ENCODE data around the gene PLP1. TPM values are rescaled to one million over a fixed set of nuclear protein-coding genes. Genes with fewer than 3 reads are reported as not detected.

The PLP1 gene
- total and polyA plus RNA-seq, 9 donors = 0.98 to 17.4 (median 5.5) TPM

GRCh38 chrX:103774070-103774642, 2.5 kb upstream of the PLP1 start:
- intact Hi-C loops (cut with DNase I) = no loop called here
- no peak overlapping the region for H3K27ac ChIP-seq
- H3K27me3 ChIP-seq = no peaks in the 10 kb centered on the region

GRCh38 chrX:103779141-103779789, 2.6 kb downstream of the PLP1 start:
- H3K27ac ChIP-seq = no peak overlapping the region
- intact Hi-C loops (cut with DNase I) = no loop called here
- WGBS, 3 donors = 52 to 61% (median 58%) methylated on average over 6 of the region's 6 CpGs
- TF ChIP-seq EP300 (IDR thresholded peaks at IDR 0.05) (no peak), POLR2A (IDR thresholded peaks at IDR 0.05) (no peak)
- TF ChIP-seq, protein P1, sequence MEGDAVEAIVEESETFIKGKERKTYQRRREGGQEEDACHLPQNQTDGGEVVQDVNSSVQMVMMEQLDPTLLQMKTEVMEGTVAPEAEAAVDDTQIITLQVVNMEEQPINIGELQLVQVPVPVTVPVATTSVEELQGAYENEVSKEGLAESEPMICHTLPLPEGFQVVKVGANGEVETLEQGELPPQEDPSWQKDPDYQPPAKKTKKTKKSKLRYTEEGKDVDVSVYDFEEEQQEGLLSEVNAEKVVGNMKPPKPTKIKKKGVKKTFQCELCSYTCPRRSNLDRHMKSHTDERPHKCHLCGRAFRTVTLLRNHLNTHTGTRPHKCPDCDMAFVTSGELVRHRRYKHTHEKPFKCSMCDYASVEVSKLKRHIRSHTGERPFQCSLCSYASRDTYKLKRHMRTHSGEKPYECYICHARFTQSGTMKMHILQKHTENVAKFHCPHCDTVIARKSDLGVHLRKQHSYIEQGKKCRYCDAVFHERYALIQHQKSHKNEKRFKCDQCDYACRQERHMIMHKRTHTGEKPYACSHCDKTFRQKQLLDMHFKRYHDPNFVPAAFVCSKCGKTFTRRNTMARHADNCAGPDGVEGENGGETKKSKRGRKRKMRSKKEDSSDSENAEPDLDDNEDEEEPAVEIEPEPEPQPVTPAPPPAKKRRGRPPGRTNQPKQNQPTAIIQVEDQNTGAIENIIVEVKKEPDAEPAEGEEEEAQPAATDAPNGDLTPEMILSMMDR (IDR thresholded peaks at IDR 0.05) = no peak
- H3K36me3 ChIP-seq = no peaks in the 10 kb centered on the region
- H3K9me3 ChIP-seq = no peaks in the 10 kb centered on the region
- no peaks in the 10 kb centered on the region for H3K27me3 ChIP-seq
- no peak overlapping the region for H3K4me3 ChIP-seq
- DNase-seq = peak in 1 of 5 donors; percentile 22
- H3K4me1 ChIP-seq (ENCODE audit: insufficient read depth) = peaks cover 4% of the 10 kb centered on the region

More at GRCh38 chrX:103774070-103774642, 2.5 kb upstream of the PLP1 start:
- H3K36me3 ChIP-seq = no peaks in the 10 kb centered on the region
- no peak for TF ChIP-seq EP300 (IDR thresholded peaks at IDR 0.05)
- no peak for TF ChIP-seq POLR2A (IDR thresholded peaks at IDR 0.05)
- TF ChIP-seq, protein P1 (IDR thresholded peaks at IDR 0.05) = no peak
- peaks cover 3% of the 10 kb centered on the region for H3K4me1 ChIP-seq (ENCODE audit: insufficient read depth)
- no peak overlapping the region for H3K4me3 ChIP-seq
- H3K9me3 ChIP-seq = no peaks in the 10 kb centered on the region
- WGBS, 3 donors = 74 to 78% (median 77%) methylated on average over 6 of the region's 6 CpGs
- no peak for DNase-seq

- WGBS, 3 donors = 67 to 80% (median 75%) methylated on average over 10 of the region's 10 CpGs
- intact Hi-C loops (cut with DNase I) = no loop called here
- H3K4me3 ChIP-seq = no peak overlapping the region
Measured at GRCh38 chrX:103780336-103781061, 3.9 kb downstream of the PLP1 start.

DNA sequence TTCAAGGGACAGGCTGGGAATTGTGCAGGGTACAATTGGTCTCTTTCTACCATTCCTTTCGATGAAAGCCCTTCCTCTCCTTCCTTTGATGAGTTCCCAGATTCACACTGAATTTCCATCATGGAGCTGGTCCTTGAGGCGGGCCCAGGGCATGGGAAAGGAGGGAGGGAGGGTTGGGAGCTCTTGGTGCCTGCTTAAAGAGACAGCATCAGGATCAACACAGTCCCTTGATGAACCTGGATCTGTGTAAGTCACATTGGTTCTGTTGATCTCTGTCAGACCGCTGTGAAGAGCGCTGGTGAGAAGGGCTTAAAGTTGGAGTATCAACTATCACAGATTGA, 4.4 kb downstream of the PLP1 start:
- Histone ChIP-seq H3K36me3 (no peaks in the 10 kb centered on the region), H3K9me3 (no peaks in the 10 kb centered on the region), H3K4me1 (ENCODE audit: insufficient read depth) (peaks cover 4% of the 10 kb centered on the region), H3K27me3 (no peaks in the 10 kb centered on the region), H3K27ac (no peak overlapping the region), H3K4me3 (no peak overlapping the region)
- TF ChIP-seq POLR2A (IDR thresholded peaks at IDR 0.05) (no peak), EP300 (IDR thresholded peaks at IDR 0.05) (no peak)
- TF ChIP-seq, protein P1 (IDR thresholded peaks at IDR 0.05) = no peak
- intact Hi-C loops (cut with DNase I) = no loop called here
- no peak for DNase-seq
- 77 to 81% (median 79%) methylated on average over 4 of the region's 4 CpGs for WGBS, 3 donors

More at GRCh38 chrX:103780336-103781061, 3.9 kb downstream of the PLP1 start:
- DNase-seq = no peak
- no peaks in the 10 kb centered on the region for H3K27me3 ChIP-seq
- H3K36me3 ChIP-seq = no peaks in the 10 kb centered on the region
- TF ChIP-seq EP300 (IDR thresholded peaks at IDR 0.05) = no peak
- no peak for TF ChIP-seq POLR2A (IDR thresholded peaks at IDR 0.05)
- TF ChIP-seq, protein P1 (IDR thresholded peaks at IDR 0.05) = no peak
- no peaks in the 10 kb centered on the region for H3K9me3 ChIP-seq
- no peak overlapping the region for H3K27ac ChIP-seq
- H3K4me1 ChIP-seq (ENCODE audit: insufficient read depth) = peaks cover 4% of the 10 kb centered on the region
